Measurements from ENCODE around the gene CAMTA1.
A peak's percentile ranks its signal among the peaks of the same experiment; 100 is the strongest.

The CAMTA1 gene

GRCh38 chr1:7014640-7014930 is 229.3 kb downstream of the CAMTA1 start (continued):
- TF ChIP-seq SP2 (tag by site-specific recombination; IDR thresholded peaks at IDR 0.05), result no peak
- TF ChIP-seq MYNN (tag by site-specific recombination; IDR thresholded peaks at IDR 0.05; ENCODE audit: borderline replicate concordance), result no peak
- TF ChIP-seq PATZ1 (tag by site-specific recombination; IDR thresholded peaks at IDR 0.05), result no peak
- TF ChIP-seq ZNF138 (tag by site-specific recombination; IDR thresholded peaks at IDR 0.05; ENCODE audit: borderline replicate concordance), result no peak
- TF ChIP-seq ZSCAN23 (tag by site-specific recombination; IDR thresholded peaks at IDR 0.05), result no peak
- TF ChIP-seq ZBTB20 (tag by site-specific recombination; IDR thresholded peaks at IDR 0.05), result no peak
- TF ChIP-seq ZNF610 (tag by site-specific recombination; IDR thresholded peaks at IDR 0.05; ENCODE audit: borderline replicate concordance), result no peak

- ChIA-PET CTCF (interaction anchor here (0.5 to 1.2 kb wide), 4 partner anchors 10 to 534 kb away, joined by 3 to 4 read pairs (median 3); no protein-coding TSS in a partner anchor), POLR2A (no interaction called here)
- H3K4me3 ChIP-seq (ENCODE audit: low read depth, low read length), result no peak overlapping the region
- TF ChIP-seq ZBTB8A (tag by site-specific recombination; IDR thresholded peaks at IDR 0.05), result no peak
- no peak for TF ChIP-seq ZNF121 (tag by site-specific recombination; IDR thresholded peaks at IDR 0.05)
- TF ChIP-seq ZBTB49 (tag by site-specific recombination; IDR thresholded peaks at IDR 0.05; ENCODE audit: low read depth), result no peak
- no peak for TF ChIP-seq ZNF202 (tag by site-specific recombination; IDR thresholded peaks at IDR 0.05; ENCODE audit: borderline replicate concordance)
- TF ChIP-seq HOXA7 (CRISPR knock-in tag; IDR thresholded peaks at IDR 0.05; ENCODE audit: borderline replicate concordance), result no peak
- TF ChIP-seq ZFHX2 (tag by site-specific recombination; conservative IDR thresholded peaks at IDR 0.05), result 0 out of 2 replicates have a peak, but pooled peaks have one; percentile 16
- no peak for TF ChIP-seq ZNF433 (tag by site-specific recombination; IDR thresholded peaks at IDR 0.05; ENCODE audit: low read depth)
- no peak for TF ChIP-seq ZNF501 (tag by site-specific recombination; IDR thresholded peaks at IDR 0.05)
- TF ChIP-seq ZNF248 (tag by site-specific recombination; IDR thresholded peaks at IDR 0.05), result no peak
- H3K27ac ChIP-seq (ENCODE audit: extremely low read depth, low read depth, low read length), result no peak overlapping the region
- no peaks in the 10 kb centered on the region for H3K9me3 ChIP-seq (ENCODE audit: control insufficient read depth, insufficient read depth, low read depth, low read length)
- H3K4me1 ChIP-seq (ENCODE audit: control insufficient read depth, insufficient read depth, low read length), result no peaks in the 10 kb centered on the region
- no peaks in the 10 kb centered on the region for H3K36me3 ChIP-seq (ENCODE audit: control insufficient read depth in 2 of 2, insufficient read depth in 1 of 2, low read length in 2 of 2)
Observed at GRCh38 chr1:7015022-7015421, 229.8 kb downstream of the CAMTA1 start.

- no peaks in the 10 kb centered on the region for H3K4me1 ChIP-seq (ENCODE audit: control insufficient read depth, insufficient read depth, low read length)
- ChIA-PET POLR2A (no interaction called here), CTCF (no interaction called here)
- no peaks in the 10 kb centered on the region for H3K36me3 ChIP-seq (ENCODE audit: control insufficient read depth in 2 of 2, insufficient read depth in 1 of 2, low read length in 2 of 2)
- no peak overlapping the region for H3K4me3 ChIP-seq (ENCODE audit: low read depth, low read length)
- TF ChIP-seq ZNF148 (tag by site-specific recombination; IDR thresholded peaks at IDR 0.05; ENCODE audit: borderline replicate concordance), result no peak
- no peak for TF ChIP-seq IKZF3 (tag by site-specific recombination; IDR thresholded peaks at IDR 0.05)
- no peak for TF ChIP-seq ZNF239 (tag by site-specific recombination; IDR thresholded peaks at IDR 0.05)
- no peak for TF ChIP-seq EGR2 (tag by site-specific recombination; IDR thresholded peaks at IDR 0.05; ENCODE audit: low read depth)
- TF ChIP-seq ZNF704 (tag by site-specific recombination; IDR thresholded peaks at IDR 0.05), result no peak
- H3K9me3 ChIP-seq (ENCODE audit: control insufficient read depth, insufficient read depth, low read depth, low read length), result no peaks in the 10 kb centered on the region
- no peak overlapping the region for H3K27ac ChIP-seq (ENCODE audit: extremely low read depth, low read depth, low read length)
Observed at GRCh38 chr1:7018351-7018750, 233.1 kb downstream of the CAMTA1 start.

Data from HEK293 (cell line).